OCI-LY3 (cell line): ENCODE results near the gene C22orf39.

Experiments used
- EZH2phosphoT487 ChIP-seq: fragments of 200-600 bp; shearing (Covaris generic); IDR thresholded peaks from 2 replicates; pipeline ENCODE4 v1.6.1; 2018; ENCODE audit warnings: antibody characterized with exemption, mixed run types, low read depth
- TF ChIP-seq, protein P1 (sequence below): fragments of 200-600, 300-600 bp; sonication (generic); IDR thresholded peaks from 2 replicates; pipeline ENCODE4 v1.5.1; 2014; ENCODE audit warnings: antibody characterized with exemption, low read length, low read depth

DNA sequence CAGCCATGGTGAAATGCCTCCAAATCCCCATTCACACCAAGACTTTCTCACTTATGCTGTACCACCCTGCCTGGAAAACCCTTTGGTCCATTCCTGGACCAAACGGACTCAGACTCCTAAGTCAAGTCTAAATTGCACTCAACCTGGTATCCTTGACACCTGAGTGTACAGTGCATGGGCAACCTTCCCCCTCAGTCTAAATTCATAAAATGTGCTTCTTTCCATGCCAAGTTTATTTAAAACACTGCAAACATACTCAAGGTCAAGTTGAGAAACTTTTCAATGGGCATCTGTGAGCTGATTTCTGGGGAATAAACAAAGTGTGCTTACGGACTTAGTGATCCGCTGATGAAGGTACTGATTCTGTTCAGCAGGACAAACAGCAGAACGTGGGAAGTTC lies 42.4 kb downstream of the C22orf39 start:
- TF ChIP-seq, protein P1, sequence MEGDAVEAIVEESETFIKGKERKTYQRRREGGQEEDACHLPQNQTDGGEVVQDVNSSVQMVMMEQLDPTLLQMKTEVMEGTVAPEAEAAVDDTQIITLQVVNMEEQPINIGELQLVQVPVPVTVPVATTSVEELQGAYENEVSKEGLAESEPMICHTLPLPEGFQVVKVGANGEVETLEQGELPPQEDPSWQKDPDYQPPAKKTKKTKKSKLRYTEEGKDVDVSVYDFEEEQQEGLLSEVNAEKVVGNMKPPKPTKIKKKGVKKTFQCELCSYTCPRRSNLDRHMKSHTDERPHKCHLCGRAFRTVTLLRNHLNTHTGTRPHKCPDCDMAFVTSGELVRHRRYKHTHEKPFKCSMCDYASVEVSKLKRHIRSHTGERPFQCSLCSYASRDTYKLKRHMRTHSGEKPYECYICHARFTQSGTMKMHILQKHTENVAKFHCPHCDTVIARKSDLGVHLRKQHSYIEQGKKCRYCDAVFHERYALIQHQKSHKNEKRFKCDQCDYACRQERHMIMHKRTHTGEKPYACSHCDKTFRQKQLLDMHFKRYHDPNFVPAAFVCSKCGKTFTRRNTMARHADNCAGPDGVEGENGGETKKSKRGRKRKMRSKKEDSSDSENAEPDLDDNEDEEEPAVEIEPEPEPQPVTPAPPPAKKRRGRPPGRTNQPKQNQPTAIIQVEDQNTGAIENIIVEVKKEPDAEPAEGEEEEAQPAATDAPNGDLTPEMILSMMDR = no peak
- no peak for TF ChIP-seq EZH2phosphoT487
